Activated T-helper 1 cell treated with anti-CD3 and anti-CD28 coated beads, Interleukin-2, amount 50 U/mL, for 16 hours (primary cell): ENCODE measurements around the gene FXYD2.

ENCODE experiments used
- DNase-seq, 2 donors: peaks; one replicate each; pipeline ENCODE4 v3.0.0-alpha.2; 2020; ENCODE audit warnings: low read depth in 1 of 2, low spot score in 1 of 2

Gene FXYD2

GRCh38 chr11:117859061-117859460, 34.5 kb upstream of the FXYD2 start:
- DNase-seq: no peak

- no peak for DNase-seq
Observed at GRCh38 chr11:117857734-117858414, 33.3 kb upstream of the FXYD2 start.

GRCh38 chr11:117855912-117856651, 31.5 kb upstream of the FXYD2 start:
- DNase-seq: no peak

GRCh38 chr11:117855186-117855845, 30.8 kb upstream of the FXYD2 start:
- no peak for DNase-seq

GRCh38 chr11:117852309-117852708, 27.8 kb upstream of the FXYD2 start:
- DNase-seq: no peak

- no peak for DNase-seq
Observed at GRCh38 chr11:117851852-117852251, 27.3 kb upstream of the FXYD2 start.

GRCh38 chr11:117851106-117851505, 26.6 kb upstream of the FXYD2 start:
- DNase-seq: no peak

- DNase-seq: no peak
Observed at GRCh38 chr11:117849781-117850414, 25.4 kb upstream of the FXYD2 start.

GRCh38 chr11:117843666-117844484, 19.3 kb upstream of the FXYD2 start:
- peak; percentile 71 to 80 for DNase-seq

GRCh38 chr11:117842131-117842941, 17.8 kb upstream of the FXYD2 start:
- DNase-seq: no peak

- no peak for DNase-seq
Observed at GRCh38 chr11:117841551-117842031, 17.0 kb upstream of the FXYD2 start.

- DNase-seq: no peak
Observed at GRCh38 chr11:117840881-117841550, 16.5 kb upstream of the FXYD2 start.

- DNase-seq: no peak
Observed at GRCh38 chr11:117839936-117840813, 15.6 kb upstream of the FXYD2 start.

- no peak for DNase-seq
Observed at GRCh38 chr11:117839380-117839881, 14.9 kb upstream of the FXYD2 start.

- DNase-seq: no peak
Observed at GRCh38 chr11:117838901-117839300, 14.4 kb upstream of the FXYD2 start.

GRCh38 chr11:117837791-117838190, 13.2 kb upstream of the FXYD2 start:
- no peak for DNase-seq

- no peak for DNase-seq
Observed at GRCh38 chr11:117837070-117837776, 12.7 kb upstream of the FXYD2 start.
